ENCODE data around the gene MSLN.
"Not testable (repeated sequence)": the region's sequence is repeated elsewhere in the genome, so short reads cannot be mapped to it uniquely, and the experiment has no call there.

The MSLN gene

DNA sequence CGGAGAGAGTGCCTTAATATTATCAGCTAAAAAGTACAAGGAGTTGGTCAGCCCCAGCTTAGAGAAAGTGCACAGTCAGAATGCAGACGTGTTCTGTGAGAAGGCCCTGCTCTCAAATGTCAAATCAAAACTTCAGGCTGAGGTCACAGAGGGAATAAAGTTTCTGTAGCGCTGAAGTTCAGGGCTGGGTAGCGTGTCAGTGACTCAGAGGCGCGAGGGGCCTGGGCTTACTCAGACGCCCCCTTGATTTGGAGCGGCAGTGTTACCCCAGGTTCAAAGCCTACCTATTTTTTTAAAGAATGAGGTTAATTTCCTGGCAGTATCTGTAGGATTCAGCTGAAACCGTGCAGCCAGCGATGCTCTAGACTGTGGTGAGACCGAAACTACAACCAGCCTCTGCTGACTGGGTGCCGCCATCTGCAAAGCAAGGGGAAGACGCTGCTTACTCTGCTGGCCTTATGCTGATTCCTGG is 24.5 kb upstream of the MSLN start:
- DNase-seq = no peak

DNA sequence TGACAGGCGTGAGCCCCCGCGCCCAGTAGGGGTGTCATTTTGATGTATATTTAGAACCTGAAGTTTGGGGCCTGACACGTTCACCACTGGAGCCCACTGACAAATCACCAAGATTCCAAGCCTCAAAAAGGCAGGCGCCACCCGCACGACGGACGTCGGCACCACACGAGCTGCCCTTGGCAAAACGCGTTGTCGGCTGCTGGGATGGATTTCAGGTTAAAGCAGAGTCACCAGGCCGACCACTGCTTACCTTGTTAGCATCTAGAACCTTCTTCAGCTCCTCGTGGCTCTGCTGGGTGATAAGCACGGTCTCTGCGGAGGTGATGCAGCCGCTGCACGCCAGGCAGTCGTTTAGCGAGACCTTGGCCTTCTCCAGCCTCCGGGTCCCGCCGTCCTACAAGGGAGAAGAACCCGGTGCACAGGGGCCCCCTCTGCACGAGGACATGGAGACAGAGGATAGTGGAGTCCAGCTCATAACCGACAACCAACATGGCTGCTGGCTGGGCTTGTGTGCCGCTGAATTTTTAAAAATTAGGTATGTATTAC is 23.5 kb upstream of the MSLN start:
- DNase-seq = no peak

DNA sequence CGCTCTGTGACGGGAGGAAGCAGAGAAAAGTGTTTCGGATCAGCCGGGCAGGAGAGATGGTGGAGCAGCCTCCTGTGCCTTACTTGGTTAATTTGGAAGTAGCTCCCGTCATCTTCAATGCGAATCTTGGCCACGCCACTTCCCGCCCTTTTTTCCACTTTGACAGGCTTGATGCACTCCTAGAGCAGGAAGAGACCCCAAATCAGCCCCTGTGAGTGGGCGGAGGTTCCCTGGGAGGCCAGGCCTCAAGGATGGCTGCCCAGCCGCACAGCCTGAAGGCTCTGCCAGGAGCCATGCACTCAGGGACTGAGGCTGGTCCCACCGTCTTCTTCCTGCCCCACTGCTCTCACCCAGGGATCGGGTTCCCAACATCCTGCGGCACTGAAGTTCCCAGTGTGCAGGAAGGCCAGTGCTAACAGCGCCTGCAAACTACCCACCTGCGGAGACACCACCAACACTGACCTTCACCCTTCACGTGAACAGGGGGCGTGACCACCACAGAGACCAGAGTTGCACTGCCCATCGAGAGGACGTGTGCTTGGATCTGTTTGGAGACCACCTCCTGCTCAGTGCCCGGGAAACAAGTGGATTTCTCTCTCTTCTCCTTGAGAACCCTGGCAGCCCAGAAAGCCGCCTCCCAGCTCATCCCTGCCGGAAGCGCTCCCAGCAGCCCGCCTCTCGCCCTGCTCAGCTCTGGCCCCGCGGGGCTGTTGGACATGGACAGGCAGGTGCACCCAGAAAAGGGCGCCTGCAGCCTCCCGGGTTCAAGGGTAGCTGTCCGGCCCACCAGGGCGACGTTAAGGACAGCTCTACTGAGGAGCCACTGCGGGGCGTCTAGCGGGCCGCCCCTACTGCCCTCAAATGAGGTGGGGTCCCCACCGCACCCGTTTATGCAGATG is 20.7 kb upstream of the MSLN start:
- DNase-seq = no peak

DNA sequence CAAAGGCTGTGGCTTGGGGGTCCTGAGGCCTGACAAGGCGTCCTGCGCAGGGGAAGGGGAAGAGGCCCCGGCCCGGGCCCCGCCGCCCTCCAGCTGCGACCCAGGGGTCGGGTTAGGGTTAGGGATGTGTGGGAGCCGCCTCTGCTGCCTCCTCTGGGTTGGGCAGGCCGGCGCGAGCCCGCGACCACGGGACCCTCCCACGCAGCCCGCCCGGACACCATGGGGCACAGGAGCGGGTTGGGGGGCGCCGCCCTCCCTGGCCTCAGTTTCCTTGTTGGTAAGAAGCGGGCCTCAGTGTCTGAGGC is 20.1 kb upstream of the MSLN start:
- no peak for DNase-seq

DNA sequence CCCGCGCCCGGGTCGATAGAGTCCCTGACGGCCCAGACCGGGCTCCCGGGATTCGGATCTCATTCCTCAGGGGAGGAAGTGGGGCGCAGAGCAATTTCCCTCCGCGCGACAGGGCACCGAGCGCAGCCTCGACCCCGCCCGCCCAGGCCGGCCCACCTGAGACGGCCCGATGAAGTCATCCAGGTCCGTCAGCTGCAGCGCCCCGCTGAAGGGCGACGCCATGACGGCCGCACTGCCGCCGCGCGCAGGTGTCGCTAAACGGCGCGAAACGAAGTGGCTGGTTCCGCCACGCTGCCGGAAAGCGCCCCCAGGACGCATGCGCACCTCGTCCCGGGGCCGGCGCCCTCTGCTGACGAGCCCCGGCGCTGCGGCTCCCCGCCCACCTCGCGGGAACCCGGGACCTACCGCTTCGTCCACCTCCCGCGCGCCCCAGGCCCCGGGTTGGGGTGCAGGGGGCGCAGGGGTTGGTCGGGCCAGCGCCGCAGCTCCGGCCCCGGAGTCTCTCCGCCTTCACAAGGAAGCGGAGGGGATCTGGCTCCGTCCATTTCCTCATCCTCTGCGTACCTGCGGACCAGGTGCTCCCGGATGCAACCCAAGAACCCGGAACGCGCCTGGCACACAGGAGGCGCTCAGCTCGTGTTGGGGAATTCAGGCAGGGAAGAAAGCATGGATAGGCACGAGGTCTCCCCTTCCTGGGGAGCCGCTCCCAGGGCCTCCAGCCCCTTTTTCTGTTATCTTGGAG is 19.6 kb upstream of the MSLN start, which contains the start of gene CIAO3:
TSS of gene CIAO3 (minus strand) at position 234 of the 742 bp plus-strand sequence. CDS start at position 222, 12 bp downstream.
- peak; percentile 87 to 93 for DNase-seq

DNA sequence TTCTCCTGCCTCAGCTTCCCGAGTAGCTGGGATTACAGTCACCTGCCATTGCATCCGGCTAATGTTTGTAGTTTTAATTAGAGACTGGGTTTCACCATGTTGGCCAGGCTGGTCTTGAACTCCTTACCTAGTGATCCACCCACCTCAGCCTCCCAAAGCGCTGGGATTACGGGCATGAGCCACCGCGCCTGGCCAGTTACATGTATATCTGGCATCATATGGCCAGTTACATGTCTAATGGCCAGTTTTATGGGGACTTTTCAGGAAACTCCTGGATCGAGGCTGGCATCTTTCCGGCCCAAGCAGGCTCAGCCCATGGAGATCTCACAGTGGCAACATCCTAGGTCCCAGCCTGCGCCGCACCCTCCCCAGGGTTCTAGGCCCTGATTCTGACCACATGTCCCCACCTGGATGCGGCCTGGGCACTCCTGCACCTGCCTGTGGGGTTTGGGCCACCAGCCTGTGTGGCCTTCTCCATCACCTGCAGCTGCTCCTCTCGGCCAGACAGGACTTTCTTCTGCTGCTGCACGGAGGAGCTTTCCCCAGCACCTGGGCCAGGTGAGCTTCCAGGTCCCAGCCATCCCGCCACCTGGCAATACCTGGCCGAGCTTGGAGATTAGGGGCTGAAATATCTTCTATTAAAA is 18.4 kb upstream of the MSLN start:
- no peak for DNase-seq

DNA sequence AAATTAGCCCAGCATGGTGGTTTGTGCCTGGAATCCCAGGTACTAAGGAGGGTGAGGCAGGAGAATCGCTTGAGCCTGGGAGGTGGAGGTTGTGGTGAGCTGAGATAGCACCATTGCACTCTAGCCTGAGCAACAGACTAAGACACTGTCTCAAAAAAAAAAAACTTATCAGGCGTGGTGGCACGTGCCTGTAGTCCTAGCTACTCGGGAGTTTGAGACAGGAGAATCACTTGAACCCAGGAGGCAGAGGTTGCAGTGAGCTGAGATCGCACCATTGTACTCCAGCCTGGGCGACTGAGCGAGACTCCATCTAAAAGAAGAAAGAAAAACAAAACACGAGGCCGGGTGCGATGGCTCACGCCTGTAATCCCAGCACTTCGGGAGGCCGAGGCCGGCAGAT is 17.6 kb upstream of the MSLN start:
- not testable (repeated sequence) for DNase-seq

DNA sequence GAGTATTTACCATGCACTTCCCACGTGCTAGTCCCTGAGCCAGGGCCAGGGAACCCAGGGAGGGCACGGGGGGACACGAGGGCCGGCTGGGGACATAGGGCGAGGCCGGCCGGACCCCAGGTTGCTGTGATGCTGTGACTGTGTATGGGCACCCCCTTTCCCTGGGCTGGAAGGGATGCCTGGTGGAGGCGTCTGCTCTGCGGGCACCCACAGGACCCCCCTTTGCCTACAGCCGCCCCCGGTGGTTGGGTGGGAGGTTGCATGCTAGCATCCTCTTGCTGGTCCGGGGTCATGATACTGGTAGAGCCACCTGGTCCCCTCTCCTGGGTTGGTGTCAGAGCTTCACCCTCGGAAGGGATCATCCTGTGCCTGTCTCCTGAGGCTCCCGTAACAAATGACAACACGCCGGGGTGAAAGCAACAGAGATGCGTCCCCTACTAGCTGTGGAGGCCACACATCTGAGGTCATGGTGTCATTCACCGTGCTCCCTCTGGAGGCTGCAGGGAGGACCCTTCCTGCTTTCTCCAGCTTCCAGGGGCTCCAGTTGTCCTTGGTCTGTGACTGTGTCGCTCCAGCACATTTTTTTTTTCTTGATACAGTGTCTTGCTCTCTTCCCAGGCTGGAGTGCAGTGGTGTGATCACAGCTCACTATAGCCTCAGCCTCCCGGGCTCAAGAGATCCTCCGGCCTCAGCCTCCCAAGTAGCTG is 16.6 kb upstream of the MSLN start:
- no peak for DNase-seq

DNA sequence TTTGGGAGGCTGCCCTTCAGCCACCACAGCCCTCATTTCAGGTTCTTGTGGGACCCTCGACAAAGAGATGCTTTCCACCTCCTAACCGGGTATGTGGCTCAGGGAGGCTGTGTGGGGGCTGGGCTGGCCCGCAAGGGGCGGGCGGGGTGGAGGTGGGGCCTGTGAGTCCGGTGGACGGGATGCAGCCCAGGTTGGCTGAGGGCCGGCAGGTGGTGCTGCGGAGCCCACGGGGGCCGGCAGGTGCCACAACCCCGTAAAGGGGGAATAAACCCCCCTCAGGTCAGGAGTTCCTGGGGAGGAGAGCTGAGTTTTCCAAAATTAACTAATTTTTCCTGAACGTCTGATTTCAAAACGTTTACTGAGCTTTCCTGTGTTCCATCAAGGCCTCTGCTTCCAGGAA is 14.8 kb upstream of the MSLN start:
- DNase-seq = no peak

DNA sequence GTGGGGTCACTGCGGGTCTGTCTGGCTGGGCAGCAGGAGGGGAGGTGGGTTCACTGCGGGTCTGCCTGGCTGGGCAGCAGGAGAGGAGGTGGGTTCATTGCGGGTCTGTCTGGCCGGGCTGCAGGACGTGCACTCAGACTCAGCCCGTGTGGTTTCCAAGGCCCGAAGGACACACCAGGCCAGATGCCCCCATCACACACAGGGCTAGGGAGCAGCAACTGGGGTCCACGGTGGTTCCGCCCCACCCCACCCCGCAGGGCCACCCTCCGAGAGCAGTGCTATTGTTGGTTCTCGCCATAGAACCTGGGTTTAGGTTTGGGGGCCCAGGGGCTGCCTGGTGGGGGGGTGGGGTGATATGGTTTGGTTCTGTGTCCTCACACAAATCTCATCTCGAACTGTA is 13.9 kb upstream of the MSLN start:
- DNase-seq = no peak

DNA sequence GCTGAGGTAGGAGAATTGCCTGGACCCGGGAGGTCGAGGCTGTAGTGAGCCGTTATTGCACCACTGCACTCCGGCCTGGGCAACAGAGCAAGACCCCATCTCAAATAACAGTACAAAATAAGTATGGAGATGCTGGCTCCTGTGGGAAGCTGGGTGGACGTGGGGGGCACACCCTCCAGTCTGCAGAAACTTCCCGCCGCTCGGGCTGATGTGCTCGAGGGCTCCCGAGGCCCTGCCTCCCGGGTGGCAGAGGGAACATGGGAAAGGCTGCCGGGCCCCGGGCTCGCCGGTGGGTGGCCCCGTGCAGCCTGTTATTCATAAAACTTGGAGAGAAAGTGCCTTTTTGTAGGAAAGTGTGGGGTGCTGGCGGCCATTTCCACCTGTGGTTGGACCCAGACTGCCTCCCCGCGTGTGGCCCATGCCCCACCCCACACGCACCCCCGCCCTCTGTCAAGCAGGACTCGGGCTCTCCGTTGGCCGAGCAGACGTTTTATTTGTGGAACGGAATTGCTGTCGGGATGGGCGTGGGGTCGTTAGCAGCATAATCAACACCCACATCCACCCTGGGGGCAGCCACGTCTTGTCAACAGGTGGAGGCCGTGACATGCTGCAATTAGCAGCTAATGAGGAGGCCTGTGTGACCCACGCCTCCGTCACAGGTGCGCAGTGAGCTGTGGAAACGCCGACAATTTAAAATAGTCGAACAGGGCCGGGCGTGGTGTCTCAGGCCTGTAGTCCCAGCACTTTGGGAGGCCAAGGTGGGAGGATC is 12.4 kb upstream of the MSLN start:
- DNase-seq = no peak

DNA sequence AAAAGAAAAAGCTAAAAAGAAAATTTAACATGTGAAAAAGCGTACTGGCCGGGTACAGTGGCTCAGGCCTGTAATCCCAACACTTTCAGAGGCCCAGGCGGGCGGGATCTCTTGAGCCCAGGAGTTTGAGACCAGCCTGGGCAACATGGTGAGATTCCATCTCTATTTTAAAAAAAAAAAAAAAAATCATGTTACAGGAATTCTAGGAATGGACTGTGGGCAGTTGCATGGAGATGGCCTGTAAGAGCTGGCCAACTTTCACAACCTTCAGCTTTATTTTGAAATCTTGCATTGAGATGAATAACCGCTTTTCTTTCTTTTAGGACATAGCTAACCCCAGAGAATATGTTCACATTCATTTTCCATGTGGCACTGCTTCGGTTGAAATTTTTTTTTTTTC is 11.5 kb upstream of the MSLN start:
- no peak for DNase-seq

DNA sequence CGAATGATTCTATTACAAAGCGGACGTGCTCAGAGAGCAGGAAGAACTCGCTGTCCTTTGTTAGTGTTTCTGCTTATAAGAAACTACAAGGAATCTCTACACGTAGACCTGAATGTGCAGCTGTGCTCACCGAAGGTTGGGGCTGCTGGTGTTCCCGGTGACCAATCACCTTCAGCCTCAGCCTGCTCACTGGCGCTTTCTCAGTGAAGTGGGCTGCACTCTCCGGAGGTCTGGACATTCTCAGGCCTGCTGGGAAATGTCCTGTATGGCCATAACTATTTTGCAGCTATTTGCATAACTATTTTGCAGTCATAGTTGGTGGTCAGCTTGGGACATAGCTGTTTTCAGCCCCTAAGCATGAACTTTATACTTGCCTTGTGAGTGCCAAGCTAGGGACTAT is 10.0 kb upstream of the MSLN start:
- DNase-seq = no peak

DNA sequence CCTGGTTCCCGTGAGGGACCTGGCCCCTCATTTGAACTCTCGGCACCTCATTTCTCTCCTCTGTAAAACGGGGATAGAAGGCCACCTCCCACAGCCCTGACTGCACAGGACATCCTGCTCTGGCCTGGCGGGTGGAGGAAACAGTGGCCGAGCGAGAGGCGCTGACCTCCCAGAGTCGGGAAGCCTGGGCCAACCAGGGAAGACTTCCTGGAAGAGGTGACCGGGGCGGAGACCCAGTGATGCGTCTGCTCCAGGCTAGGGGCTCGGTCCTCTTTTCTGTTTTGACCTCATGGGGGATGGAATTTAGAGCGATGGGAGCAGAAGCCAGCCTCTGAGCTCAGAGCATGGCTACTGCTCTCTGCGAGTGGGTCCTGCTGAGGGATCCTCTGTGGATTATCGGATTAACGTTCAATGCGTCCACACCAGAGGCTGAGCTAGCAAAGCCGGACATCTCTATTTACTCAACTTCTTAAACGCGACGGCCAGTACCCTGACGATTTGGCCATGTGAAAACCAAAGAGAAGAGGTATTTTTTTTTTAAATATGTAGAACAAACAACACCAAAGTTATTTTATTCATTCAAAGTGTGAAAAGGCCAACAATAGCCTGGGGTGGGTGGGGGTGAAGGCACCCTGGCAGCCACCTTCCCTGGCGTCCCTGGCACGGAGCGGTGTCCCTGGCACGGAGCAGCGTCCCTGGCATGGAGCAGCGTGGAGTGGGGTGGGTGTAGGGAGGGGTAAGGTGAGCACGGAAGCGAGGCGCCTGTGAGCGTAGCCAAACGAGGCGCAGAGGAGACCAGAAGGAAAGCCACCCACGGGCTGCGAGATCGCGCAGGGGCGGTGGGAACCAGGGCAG is 9.2 kb upstream of the MSLN start:
- no peak for DNase-seq

DNA sequence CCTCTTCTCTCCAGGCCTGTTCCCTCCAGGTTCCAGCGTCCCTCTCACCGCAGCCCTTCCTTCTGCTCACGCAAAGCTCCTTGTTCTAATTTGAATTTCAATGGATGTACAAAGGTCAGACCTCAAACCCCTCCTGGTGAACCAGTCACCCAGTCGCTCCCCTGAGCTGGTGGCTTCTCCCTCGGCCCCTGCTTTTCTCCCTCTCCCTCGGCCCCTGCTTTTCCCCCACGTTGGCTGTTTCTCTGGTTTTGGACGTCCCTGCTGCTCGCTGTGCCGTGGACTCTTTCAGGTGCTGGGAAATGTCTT is 8.6 kb upstream of the MSLN start:
- no peak for DNase-seq

DNA sequence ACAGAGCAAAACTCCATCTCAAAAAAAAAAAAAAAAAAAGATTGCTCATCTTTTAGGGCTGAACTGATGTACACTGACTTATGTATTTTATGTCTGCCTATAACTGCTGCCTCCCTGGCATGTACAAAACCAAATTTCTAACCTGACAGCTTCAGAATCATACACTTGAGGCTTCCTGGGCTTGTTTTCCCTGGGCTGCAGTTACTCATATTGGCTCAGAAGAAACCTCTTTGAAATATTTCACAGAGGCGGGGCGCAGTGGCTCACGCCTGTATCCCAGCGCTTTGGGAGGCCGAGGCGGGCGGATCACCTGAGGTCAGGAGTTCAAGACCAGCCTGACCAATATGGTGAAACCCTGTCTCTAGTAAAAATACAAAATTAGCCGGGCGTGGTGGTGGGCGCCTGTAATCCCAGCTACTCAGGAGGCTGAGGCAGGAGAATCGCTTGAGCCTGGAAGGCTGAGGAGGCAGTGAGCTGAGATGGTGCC is 6.4 kb upstream of the MSLN start:
- not testable (repeated sequence) for DNase-seq

DNA sequence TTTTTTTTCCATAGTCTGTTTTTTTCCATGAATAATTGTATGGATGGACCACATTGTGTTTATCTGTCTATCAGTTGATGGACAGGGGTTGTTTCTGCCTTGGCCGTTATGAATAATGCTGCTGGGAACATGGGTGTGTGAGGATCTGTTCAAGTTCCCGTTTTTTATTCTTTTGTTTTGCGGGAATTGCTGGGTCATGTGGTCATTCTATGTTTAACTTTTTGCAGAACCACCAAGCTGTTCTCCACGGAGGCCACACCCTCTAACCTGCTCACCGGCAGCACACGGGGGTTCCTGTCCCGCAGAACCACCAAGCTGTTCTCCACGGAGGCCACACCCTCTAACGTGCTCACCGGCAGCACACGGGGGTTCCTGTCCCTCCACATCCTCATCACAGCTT is 5.9 kb upstream of the MSLN start:
- DNase-seq = peak in 1 of 2 donors; percentile 43

DNA sequence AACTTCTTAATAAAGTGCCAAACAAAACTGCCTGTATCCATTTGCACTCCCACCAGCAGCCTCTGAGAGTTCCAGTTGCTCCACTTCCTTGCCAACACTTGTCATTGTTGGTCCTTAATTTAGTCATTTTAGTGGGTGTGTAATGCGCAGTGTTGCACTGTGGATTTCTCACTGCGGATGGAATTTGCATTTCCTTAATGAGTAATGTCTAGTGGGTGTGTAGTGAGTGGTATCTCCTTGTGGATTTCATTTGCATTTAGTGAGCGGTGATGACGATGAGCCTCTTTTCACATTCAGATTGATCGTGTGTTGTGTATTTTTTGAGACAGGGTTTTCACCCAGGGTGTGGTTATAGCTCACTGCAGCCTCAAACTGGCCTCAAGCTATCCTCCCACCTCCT is 4.1 kb upstream of the MSLN start:
- DNase-seq = no peak

DNA sequence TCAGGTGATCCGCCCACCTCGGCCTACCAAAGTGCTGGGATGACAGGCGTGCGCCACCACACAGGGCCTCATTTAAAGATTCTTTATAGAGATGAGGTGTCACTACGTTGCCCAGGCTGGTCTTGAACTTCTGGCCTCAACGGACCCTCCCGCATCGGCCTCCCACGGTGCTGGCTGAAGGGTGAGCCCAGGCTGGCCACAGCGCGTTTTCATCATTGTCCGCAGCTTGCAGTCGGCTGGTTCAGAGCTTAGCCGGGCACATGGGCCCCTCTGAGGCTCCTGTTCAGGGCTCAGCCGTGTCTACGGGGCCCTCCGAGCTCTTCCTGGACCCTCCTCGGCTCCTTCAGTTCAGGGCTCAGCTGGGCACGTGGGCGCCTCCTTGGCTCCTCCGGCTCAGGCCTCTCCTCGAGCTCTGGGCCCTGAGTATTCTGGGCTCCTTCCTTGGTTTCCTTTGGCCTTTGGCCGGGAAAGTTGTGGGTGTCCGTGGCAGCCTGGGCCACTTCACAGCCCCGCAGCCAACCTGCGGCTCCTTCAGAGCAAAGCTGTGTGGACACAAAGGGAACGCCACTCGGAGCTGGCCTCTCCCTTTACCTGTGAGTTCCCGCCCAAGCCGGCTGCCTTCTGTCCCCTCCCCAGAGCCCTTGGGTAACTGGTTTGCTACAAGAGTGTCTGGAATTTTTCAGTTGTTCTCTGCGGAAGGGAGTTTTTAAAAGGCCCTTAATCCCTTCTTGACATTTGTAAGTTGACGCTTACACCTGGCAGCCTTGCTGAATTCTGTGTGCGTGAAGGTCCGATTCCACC is 1.2 kb upstream of the MSLN start:
- no peak for DNase-seq

DNA sequence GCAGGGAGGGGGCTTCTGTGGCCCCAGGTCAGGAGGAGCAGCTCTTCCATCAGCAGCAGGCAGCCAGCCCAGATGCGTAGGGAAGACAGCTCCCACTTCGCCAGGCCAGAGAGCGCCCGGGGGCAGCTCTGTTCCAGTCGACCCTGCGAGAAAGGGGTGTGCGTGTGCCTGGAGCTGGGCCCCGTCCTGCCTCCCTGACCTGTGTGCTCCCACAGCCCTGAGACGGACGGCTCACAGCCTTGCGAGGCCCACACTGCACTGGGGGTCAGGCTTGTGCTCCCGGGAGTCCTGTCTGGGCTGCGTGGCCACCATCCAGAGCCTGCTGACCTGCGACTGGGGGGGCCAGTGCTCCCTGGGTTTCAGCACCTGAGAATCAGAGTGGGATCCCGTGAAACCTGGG is 469 bp upstream of the MSLN start:
- DNase-seq = no peak

Data from CD4-positive, alpha-beta T cell treated with Interferon alpha-2 for 1 hour (primary cell).